ENCODE measurements around the gene MSLN. TPM values are rescaled to one million over a fixed set of nuclear protein-coding genes. Genes with fewer than 3 reads are reported as not detected.

The MSLN gene
- total RNA-seq, 4 donors from 2014 or later, result 0.79 to 5.4 (median 2.3) TPM

DNA sequence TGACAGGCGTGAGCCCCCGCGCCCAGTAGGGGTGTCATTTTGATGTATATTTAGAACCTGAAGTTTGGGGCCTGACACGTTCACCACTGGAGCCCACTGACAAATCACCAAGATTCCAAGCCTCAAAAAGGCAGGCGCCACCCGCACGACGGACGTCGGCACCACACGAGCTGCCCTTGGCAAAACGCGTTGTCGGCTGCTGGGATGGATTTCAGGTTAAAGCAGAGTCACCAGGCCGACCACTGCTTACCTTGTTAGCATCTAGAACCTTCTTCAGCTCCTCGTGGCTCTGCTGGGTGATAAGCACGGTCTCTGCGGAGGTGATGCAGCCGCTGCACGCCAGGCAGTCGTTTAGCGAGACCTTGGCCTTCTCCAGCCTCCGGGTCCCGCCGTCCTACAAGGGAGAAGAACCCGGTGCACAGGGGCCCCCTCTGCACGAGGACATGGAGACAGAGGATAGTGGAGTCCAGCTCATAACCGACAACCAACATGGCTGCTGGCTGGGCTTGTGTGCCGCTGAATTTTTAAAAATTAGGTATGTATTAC lies 23.5 kb upstream of the MSLN start:
- H3K27ac ChIP-seq, result no peak overlapping the region
- intact Hi-C loops (cut with DNase I), result no loop called here
- no peaks in the 10 kb centered on the region for H3K27me3 ChIP-seq
- peaks cover 11 to 33% (median 15%) of the 10 kb centered on the region in 3 donors for H3K4me1 ChIP-seq
- no peak overlapping the region for H3K4me3 ChIP-seq
- H3K36me3 ChIP-seq, result peaks cover 35 to 74% (median 35%) of the 10 kb centered on the region in 3 donors
- H3K9me3 ChIP-seq, result no peaks in the 10 kb centered on the region
- TF ChIP-seq, protein P1, sequence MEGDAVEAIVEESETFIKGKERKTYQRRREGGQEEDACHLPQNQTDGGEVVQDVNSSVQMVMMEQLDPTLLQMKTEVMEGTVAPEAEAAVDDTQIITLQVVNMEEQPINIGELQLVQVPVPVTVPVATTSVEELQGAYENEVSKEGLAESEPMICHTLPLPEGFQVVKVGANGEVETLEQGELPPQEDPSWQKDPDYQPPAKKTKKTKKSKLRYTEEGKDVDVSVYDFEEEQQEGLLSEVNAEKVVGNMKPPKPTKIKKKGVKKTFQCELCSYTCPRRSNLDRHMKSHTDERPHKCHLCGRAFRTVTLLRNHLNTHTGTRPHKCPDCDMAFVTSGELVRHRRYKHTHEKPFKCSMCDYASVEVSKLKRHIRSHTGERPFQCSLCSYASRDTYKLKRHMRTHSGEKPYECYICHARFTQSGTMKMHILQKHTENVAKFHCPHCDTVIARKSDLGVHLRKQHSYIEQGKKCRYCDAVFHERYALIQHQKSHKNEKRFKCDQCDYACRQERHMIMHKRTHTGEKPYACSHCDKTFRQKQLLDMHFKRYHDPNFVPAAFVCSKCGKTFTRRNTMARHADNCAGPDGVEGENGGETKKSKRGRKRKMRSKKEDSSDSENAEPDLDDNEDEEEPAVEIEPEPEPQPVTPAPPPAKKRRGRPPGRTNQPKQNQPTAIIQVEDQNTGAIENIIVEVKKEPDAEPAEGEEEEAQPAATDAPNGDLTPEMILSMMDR (IDR thresholded peaks at IDR 0.05), result no peak
- no peak for TF ChIP-seq POLR2A (IDR thresholded peaks at IDR 0.05)
- no peak for DNase-seq
- WGBS, 2 donors, result 94% methylated on average over 14 to 22 of the region's 29 CpGs

DNA sequence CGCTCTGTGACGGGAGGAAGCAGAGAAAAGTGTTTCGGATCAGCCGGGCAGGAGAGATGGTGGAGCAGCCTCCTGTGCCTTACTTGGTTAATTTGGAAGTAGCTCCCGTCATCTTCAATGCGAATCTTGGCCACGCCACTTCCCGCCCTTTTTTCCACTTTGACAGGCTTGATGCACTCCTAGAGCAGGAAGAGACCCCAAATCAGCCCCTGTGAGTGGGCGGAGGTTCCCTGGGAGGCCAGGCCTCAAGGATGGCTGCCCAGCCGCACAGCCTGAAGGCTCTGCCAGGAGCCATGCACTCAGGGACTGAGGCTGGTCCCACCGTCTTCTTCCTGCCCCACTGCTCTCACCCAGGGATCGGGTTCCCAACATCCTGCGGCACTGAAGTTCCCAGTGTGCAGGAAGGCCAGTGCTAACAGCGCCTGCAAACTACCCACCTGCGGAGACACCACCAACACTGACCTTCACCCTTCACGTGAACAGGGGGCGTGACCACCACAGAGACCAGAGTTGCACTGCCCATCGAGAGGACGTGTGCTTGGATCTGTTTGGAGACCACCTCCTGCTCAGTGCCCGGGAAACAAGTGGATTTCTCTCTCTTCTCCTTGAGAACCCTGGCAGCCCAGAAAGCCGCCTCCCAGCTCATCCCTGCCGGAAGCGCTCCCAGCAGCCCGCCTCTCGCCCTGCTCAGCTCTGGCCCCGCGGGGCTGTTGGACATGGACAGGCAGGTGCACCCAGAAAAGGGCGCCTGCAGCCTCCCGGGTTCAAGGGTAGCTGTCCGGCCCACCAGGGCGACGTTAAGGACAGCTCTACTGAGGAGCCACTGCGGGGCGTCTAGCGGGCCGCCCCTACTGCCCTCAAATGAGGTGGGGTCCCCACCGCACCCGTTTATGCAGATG lies 20.7 kb upstream of the MSLN start:
- DNase-seq, result no peak

DNA sequence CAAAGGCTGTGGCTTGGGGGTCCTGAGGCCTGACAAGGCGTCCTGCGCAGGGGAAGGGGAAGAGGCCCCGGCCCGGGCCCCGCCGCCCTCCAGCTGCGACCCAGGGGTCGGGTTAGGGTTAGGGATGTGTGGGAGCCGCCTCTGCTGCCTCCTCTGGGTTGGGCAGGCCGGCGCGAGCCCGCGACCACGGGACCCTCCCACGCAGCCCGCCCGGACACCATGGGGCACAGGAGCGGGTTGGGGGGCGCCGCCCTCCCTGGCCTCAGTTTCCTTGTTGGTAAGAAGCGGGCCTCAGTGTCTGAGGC lies 20.1 kb upstream of the MSLN start:
- Histone ChIP-seq H3K27ac (peak overlapping the region; percentile 54 to 91 (median 90)), H3K4me3 (peak overlapping the region; percentile 72 to 99 (median 95)), H3K36me3 (peaks cover 15 to 40% (median 16%) of the 10 kb centered on the region in 3 donors), H3K27me3 (peaks cover 0 to 8% (median 0%) of the 10 kb centered on the region in 4 donors), H3K4me1 (peaks cover 11 to 33% (median 15%) of the 10 kb centered on the region in 3 donors), H3K9me3 (no peaks in the 10 kb centered on the region)
- no peak for DNase-seq
- TF ChIP-seq, protein P1 (IDR thresholded peaks at IDR 0.05), result no peak
- no peak for TF ChIP-seq POLR2A (IDR thresholded peaks at IDR 0.05)
- 0% methylated on average over 1 to 7 of the region's 22 CpGs for WGBS, 2 donors
- intact Hi-C loops (cut with DNase I), result no loop called here

More for the DNA sequence above, 20.7 kb upstream of the MSLN start:
- H3K4me3 ChIP-seq, result peak overlapping the region; percentile 72 to 99 (median 95)
- 93% methylated on average over 4 to 8 of the region's 38 CpGs for WGBS, 2 donors
- peaks cover 11 to 33% (median 15%) of the 10 kb centered on the region in 3 donors for H3K4me1 ChIP-seq
- H3K36me3 ChIP-seq, result peaks cover 18 to 46% (median 19%) of the 10 kb centered on the region in 3 donors
- peak overlapping the region in 3 of 4 donors; percentile 89 to 91 (median 91) for H3K27ac ChIP-seq
- intact Hi-C loops (cut with DNase I), result no loop called here
- H3K27me3 ChIP-seq, result peaks cover 0 to 8% (median 0%) of the 10 kb centered on the region in 4 donors
- no peaks in the 10 kb centered on the region for H3K9me3 ChIP-seq
- no peak for TF ChIP-seq POLR2A (IDR thresholded peaks at IDR 0.05)
- TF ChIP-seq, protein P1 (IDR thresholded peaks at IDR 0.05), result no peak

DNA sequence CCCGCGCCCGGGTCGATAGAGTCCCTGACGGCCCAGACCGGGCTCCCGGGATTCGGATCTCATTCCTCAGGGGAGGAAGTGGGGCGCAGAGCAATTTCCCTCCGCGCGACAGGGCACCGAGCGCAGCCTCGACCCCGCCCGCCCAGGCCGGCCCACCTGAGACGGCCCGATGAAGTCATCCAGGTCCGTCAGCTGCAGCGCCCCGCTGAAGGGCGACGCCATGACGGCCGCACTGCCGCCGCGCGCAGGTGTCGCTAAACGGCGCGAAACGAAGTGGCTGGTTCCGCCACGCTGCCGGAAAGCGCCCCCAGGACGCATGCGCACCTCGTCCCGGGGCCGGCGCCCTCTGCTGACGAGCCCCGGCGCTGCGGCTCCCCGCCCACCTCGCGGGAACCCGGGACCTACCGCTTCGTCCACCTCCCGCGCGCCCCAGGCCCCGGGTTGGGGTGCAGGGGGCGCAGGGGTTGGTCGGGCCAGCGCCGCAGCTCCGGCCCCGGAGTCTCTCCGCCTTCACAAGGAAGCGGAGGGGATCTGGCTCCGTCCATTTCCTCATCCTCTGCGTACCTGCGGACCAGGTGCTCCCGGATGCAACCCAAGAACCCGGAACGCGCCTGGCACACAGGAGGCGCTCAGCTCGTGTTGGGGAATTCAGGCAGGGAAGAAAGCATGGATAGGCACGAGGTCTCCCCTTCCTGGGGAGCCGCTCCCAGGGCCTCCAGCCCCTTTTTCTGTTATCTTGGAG lies 19.6 kb upstream of the MSLN start, which contains the start of gene CIAO3:
Gene CIAO3, minus strand, starts transcription at position 234 of the 742 bp plus-strand sequence. Its CDS starts 12 bp downstream, at position 222.
- no peak for DNase-seq
- H3K4me1 ChIP-seq, result peaks cover 11 to 33% (median 15%) of the 10 kb centered on the region in 3 donors
- H3K27me3 ChIP-seq, result peaks cover 0 to 12% (median 0%) of the 10 kb centered on the region in 4 donors
- TF ChIP-seq, protein P1 (IDR thresholded peaks at IDR 0.05), result peak; percentile 84 to 100 (median 96)
- peak in 3 of 4 donors; percentile 19 to 83 (median 50) for TF ChIP-seq POLR2A (IDR thresholded peaks at IDR 0.05)
- H3K36me3 ChIP-seq, result peaks cover 10 to 35% (median 16%) of the 10 kb centered on the region in 3 donors
- no peaks in the 10 kb centered on the region for H3K9me3 ChIP-seq
- 0 to 1% methylated on average over 1 to 17 of the region's 79 CpGs for WGBS, 2 donors
- peak within 1 kb of the TSS; percentile 72 to 99 (median 95) for H3K4me3 ChIP-seq
- intact Hi-C loops (cut with DNase I), result no loop called here
- H3K27ac ChIP-seq, result peak within 1 kb of the TSS; percentile 54 to 91 (median 90)

Data from esophagus squamous epithelium (tissue), 5 donors.